Measurements from ENCODE around the gene ITCH.
"Not testable (repeated sequence)": the region's sequence is repeated elsewhere in the genome, so short reads cannot be mapped to it uniquely, and the experiment has no call there.

ITCH gene

GRCh38 chr20:34405942-34406341, 42.9 kb downstream of the ITCH start:
- DNase-seq; H3K4me3 ChIP-seq (ENCODE audit: insufficient read depth, low read depth, low read length, poor library complexity, severe bottlenecking); H3K9me3 ChIP-seq (ENCODE audit: control insufficient read depth, low read length); H3K36me3 ChIP-seq (ENCODE audit: control insufficient read depth, insufficient read depth, low read length); H3K27me3 ChIP-seq (replicated peaks; ENCODE audit: control insufficient read depth, insufficient read depth, low read length, poor library complexity, severe bottlenecking): not testable (repeated sequence)
- peaks cover 18% of the 10 kb centered on the region for H3K4me1 ChIP-seq (ENCODE audit: control insufficient read depth, insufficient read depth, low read length, poor library complexity, severe bottlenecking)
- peak overlapping the region; percentile 32 for H3K27ac ChIP-seq (ENCODE audit: insufficient read depth, low read length, poor library complexity, severe bottlenecking)

- Histone ChIP-seq H3K4me3 (ENCODE audit: insufficient read depth, low read depth, low read length, poor library complexity, severe bottlenecking) (no peak overlapping the region), H3K9me3 (ENCODE audit: control insufficient read depth, low read length) (no peaks in the 10 kb centered on the region), H3K27me3 (replicated peaks; ENCODE audit: control insufficient read depth, insufficient read depth, low read length, poor library complexity, severe bottlenecking) (no peaks in the 10 kb centered on the region), H3K4me1 (ENCODE audit: control insufficient read depth, insufficient read depth, low read length, poor library complexity, severe bottlenecking) (peaks cover 18% of the 10 kb centered on the region), H3K36me3 (ENCODE audit: control insufficient read depth, insufficient read depth, low read length) (peaks cover 10% of the 10 kb centered on the region), H3K27ac (ENCODE audit: insufficient read depth, low read length, poor library complexity, severe bottlenecking) (no peak overlapping the region)
- DNase-seq, result no peak
These were observed 44.9 kb downstream of the ITCH start for GRCh38 chr20:34407962-34408474.

- DNase-seq, result no peak
- H3K36me3 ChIP-seq (ENCODE audit: control insufficient read depth, insufficient read depth, low read length), result peaks cover 29% of the 10 kb centered on the region
These were observed 47.3 kb downstream of the ITCH start for GRCh38 chr20:34410336-34410735.

GRCh38 chr20:34412453-34412852, 49.4 kb downstream of the ITCH start:
- H3K4me1 ChIP-seq (ENCODE audit: control insufficient read depth, insufficient read depth, low read length, poor library complexity, severe bottlenecking), result no peaks in the 10 kb centered on the region
- H3K4me3 ChIP-seq (ENCODE audit: insufficient read depth, low read depth, low read length, poor library complexity, severe bottlenecking), result no peak overlapping the region
- no peaks in the 10 kb centered on the region for H3K27me3 ChIP-seq (replicated peaks; ENCODE audit: control insufficient read depth, insufficient read depth, low read length, poor library complexity, severe bottlenecking)
- H3K9me3 ChIP-seq (ENCODE audit: control insufficient read depth, low read length), result no peaks in the 10 kb centered on the region
- DNase-seq, result no peak
- H3K27ac ChIP-seq (ENCODE audit: insufficient read depth, low read length, poor library complexity, severe bottlenecking), result no peak overlapping the region
- H3K36me3 ChIP-seq (ENCODE audit: control insufficient read depth, insufficient read depth, low read length), result peaks cover 30% of the 10 kb centered on the region

More at GRCh38 chr20:34410336-34410735, 47.3 kb downstream of the ITCH start:
- H3K4me1 ChIP-seq (ENCODE audit: control insufficient read depth, insufficient read depth, low read length, poor library complexity, severe bottlenecking), result peaks cover 8% of the 10 kb centered on the region
- no peaks in the 10 kb centered on the region for H3K27me3 ChIP-seq (replicated peaks; ENCODE audit: control insufficient read depth, insufficient read depth, low read length, poor library complexity, severe bottlenecking)
- no peaks in the 10 kb centered on the region for H3K9me3 ChIP-seq (ENCODE audit: control insufficient read depth, low read length)
- H3K4me3 ChIP-seq (ENCODE audit: insufficient read depth, low read depth, low read length, poor library complexity, severe bottlenecking), result no peak overlapping the region
- H3K27ac ChIP-seq (ENCODE audit: insufficient read depth, low read length, poor library complexity, severe bottlenecking), result no peak overlapping the region

- not testable (repeated sequence) for H3K9me3 ChIP-seq (ENCODE audit: control insufficient read depth, low read length); DNase-seq; H3K27ac ChIP-seq (ENCODE audit: insufficient read depth, low read length, poor library complexity, severe bottlenecking); H3K27me3 ChIP-seq (replicated peaks; ENCODE audit: control insufficient read depth, insufficient read depth, low read length, poor library complexity, severe bottlenecking); H3K4me3 ChIP-seq (ENCODE audit: insufficient read depth, low read depth, low read length, poor library complexity, severe bottlenecking); H3K4me1 ChIP-seq (ENCODE audit: control insufficient read depth, insufficient read depth, low read length, poor library complexity, severe bottlenecking)
- peaks cover 35% of the 10 kb centered on the region for H3K36me3 ChIP-seq (ENCODE audit: control insufficient read depth, insufficient read depth, low read length)
These were observed 51.5 kb downstream of the ITCH start for GRCh38 chr20:34414525-34414924.

- no peak for DNase-seq
- Histone ChIP-seq H3K9me3 (ENCODE audit: control insufficient read depth, low read length) (no peaks in the 10 kb centered on the region), H3K4me3 (ENCODE audit: insufficient read depth, low read depth, low read length, poor library complexity, severe bottlenecking) (no peak overlapping the region), H3K4me1 (ENCODE audit: control insufficient read depth, insufficient read depth, low read length, poor library complexity, severe bottlenecking) (no peaks in the 10 kb centered on the region), H3K27ac (ENCODE audit: insufficient read depth, low read length, poor library complexity, severe bottlenecking) (no peak overlapping the region), H3K36me3 (ENCODE audit: control insufficient read depth, insufficient read depth, low read length) (peaks cover 35% of the 10 kb centered on the region), H3K27me3 (replicated peaks; ENCODE audit: control insufficient read depth, insufficient read depth, low read length, poor library complexity, severe bottlenecking) (no peaks in the 10 kb centered on the region)
These were observed 52.0 kb downstream of the ITCH start for GRCh38 chr20:34415079-34415478.

- peaks cover 14% of the 10 kb centered on the region for H3K36me3 ChIP-seq (ENCODE audit: control insufficient read depth, insufficient read depth, low read length)
These were observed 57.1 kb downstream of the ITCH start for GRCh38 chr20:34420146-34420545.

GRCh38 chr20:34420975-34421374, 57.9 kb downstream of the ITCH start:
- DNase-seq, result no peak
- Histone ChIP-seq H3K27me3 (replicated peaks; ENCODE audit: control insufficient read depth, insufficient read depth, low read length, poor library complexity, severe bottlenecking) (no peaks in the 10 kb centered on the region), H3K36me3 (ENCODE audit: control insufficient read depth, insufficient read depth, low read length) (peaks cover 15% of the 10 kb centered on the region), H3K4me3 (ENCODE audit: insufficient read depth, low read depth, low read length, poor library complexity, severe bottlenecking) (no peak overlapping the region), H3K4me1 (ENCODE audit: control insufficient read depth, insufficient read depth, low read length, poor library complexity, severe bottlenecking) (no peaks in the 10 kb centered on the region), H3K27ac (ENCODE audit: insufficient read depth, low read length, poor library complexity, severe bottlenecking) (no peak overlapping the region), H3K9me3 (ENCODE audit: control insufficient read depth, low read length) (no peaks in the 10 kb centered on the region)

More at GRCh38 chr20:34420146-34420545, 57.1 kb downstream of the ITCH start:
- no peak overlapping the region for H3K27ac ChIP-seq (ENCODE audit: insufficient read depth, low read length, poor library complexity, severe bottlenecking)
- no peak overlapping the region for H3K4me3 ChIP-seq (ENCODE audit: insufficient read depth, low read depth, low read length, poor library complexity, severe bottlenecking)
- no peak for DNase-seq
- no peaks in the 10 kb centered on the region for H3K9me3 ChIP-seq (ENCODE audit: control insufficient read depth, low read length)
- H3K4me1 ChIP-seq (ENCODE audit: control insufficient read depth, insufficient read depth, low read length, poor library complexity, severe bottlenecking), result no peaks in the 10 kb centered on the region
- H3K27me3 ChIP-seq (replicated peaks; ENCODE audit: control insufficient read depth, insufficient read depth, low read length, poor library complexity, severe bottlenecking), result no peaks in the 10 kb centered on the region

GRCh38 chr20:34421766-34422466, 58.8 kb downstream of the ITCH start:
- Histone ChIP-seq H3K27me3 (replicated peaks; ENCODE audit: control insufficient read depth, insufficient read depth, low read length, poor library complexity, severe bottlenecking) (no peaks in the 10 kb centered on the region), H3K36me3 (ENCODE audit: control insufficient read depth, insufficient read depth, low read length) (peaks cover 20% of the 10 kb centered on the region), H3K27ac (ENCODE audit: insufficient read depth, low read length, poor library complexity, severe bottlenecking) (no peak overlapping the region), H3K9me3 (ENCODE audit: control insufficient read depth, low read length) (no peaks in the 10 kb centered on the region), H3K4me3 (ENCODE audit: insufficient read depth, low read depth, low read length, poor library complexity, severe bottlenecking) (no peak overlapping the region), H3K4me1 (ENCODE audit: control insufficient read depth, insufficient read depth, low read length, poor library complexity, severe bottlenecking) (no peaks in the 10 kb centered on the region)
- DNase-seq, result no peak

- not testable (repeated sequence) for H3K27ac ChIP-seq (ENCODE audit: insufficient read depth, low read length, poor library complexity, severe bottlenecking); DNase-seq; H3K27me3 ChIP-seq (replicated peaks; ENCODE audit: control insufficient read depth, insufficient read depth, low read length, poor library complexity, severe bottlenecking); H3K4me1 ChIP-seq (ENCODE audit: control insufficient read depth, insufficient read depth, low read length, poor library complexity, severe bottlenecking); H3K4me3 ChIP-seq (ENCODE audit: insufficient read depth, low read depth, low read length, poor library complexity, severe bottlenecking); H3K9me3 ChIP-seq (ENCODE audit: control insufficient read depth, low read length)
- peaks cover 14% of the 10 kb centered on the region for H3K36me3 ChIP-seq (ENCODE audit: control insufficient read depth, insufficient read depth, low read length)
These were observed 62.1 kb downstream of the ITCH start for GRCh38 chr20:34425032-34425690.

Data from effector memory CD4-positive, alpha-beta T cell (primary cell).